PC-9 (cell line): ENCODE measurements around the gene EIF4G3.

ENCODE experiments used
- EZH2 ChIP-seq: fragments of 200-600 bp; sonication (generic); IDR thresholded peaks from 2 replicates; pipeline ENCODE4 v1.8.0; 2017; ENCODE audit warnings: antibody characterized with exemption, low read depth
- TF ChIP-seq, protein P1 (sequence below): fragments of 200-600 bp; sonication (generic); conservative IDR thresholded peaks from 2 replicates; pipeline ENCODE4 v1.6.1; 2017; ENCODE audit warnings: mixed run types, antibody characterized with exemption, mild to moderate bottlenecking, moderate library complexity

DNA sequence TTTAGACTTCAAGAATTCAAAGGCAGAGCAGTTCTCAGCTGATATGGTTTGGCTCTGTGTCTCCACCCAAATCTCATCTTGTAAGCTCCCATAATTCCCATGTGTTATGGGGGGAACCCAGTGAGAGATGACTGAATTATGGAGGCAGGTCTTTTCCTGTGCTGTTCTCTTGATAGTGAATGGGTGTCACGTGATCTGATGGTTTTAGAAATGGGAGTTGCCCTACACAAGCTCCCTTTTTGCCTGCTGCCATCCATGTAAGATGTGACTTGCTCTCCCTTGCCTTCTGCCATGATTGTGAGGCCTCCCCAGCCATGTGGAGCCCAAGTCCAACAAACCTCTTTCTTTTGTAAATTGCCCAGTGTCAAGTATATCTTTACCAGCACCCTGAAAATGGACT lies 146.5 kb downstream of the EIF4G3 start:
- TF ChIP-seq, protein P1, sequence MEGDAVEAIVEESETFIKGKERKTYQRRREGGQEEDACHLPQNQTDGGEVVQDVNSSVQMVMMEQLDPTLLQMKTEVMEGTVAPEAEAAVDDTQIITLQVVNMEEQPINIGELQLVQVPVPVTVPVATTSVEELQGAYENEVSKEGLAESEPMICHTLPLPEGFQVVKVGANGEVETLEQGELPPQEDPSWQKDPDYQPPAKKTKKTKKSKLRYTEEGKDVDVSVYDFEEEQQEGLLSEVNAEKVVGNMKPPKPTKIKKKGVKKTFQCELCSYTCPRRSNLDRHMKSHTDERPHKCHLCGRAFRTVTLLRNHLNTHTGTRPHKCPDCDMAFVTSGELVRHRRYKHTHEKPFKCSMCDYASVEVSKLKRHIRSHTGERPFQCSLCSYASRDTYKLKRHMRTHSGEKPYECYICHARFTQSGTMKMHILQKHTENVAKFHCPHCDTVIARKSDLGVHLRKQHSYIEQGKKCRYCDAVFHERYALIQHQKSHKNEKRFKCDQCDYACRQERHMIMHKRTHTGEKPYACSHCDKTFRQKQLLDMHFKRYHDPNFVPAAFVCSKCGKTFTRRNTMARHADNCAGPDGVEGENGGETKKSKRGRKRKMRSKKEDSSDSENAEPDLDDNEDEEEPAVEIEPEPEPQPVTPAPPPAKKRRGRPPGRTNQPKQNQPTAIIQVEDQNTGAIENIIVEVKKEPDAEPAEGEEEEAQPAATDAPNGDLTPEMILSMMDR, result no peak
- TF ChIP-seq EZH2, result no peak
